Fibroblast of skin of left biceps (primary cell): ENCODE measurements around the gene CRIP2.

Source experiments
- DNase-seq, 2 experiments: peaks; one replicate each; pipeline ENCODE4 v3.0.0-alpha.2; 2013; ENCODE audit warnings: low read depth in 2 of 2

The CRIP2 gene

GRCh38 chr14:105461903-105462302 is 12.7 kb upstream of the CRIP2 start:
- DNase-seq = no peak

GRCh38 chr14:105464501-105464900 is 10.1 kb upstream of the CRIP2 start:
- DNase-seq = no peak

- no peak for DNase-seq
These were observed 9.2 kb upstream of the CRIP2 start for GRCh38 chr14:105465209-105466031.

- no peak for DNase-seq
These were observed 7.9 kb upstream of the CRIP2 start for GRCh38 chr14:105466531-105467248.

- DNase-seq = no peak
These were observed 7.2 kb upstream of the CRIP2 start for GRCh38 chr14:105467249-105467941.

GRCh38 chr14:105467942-105468471 is 6.6 kb upstream of the CRIP2 start:
- no peak for DNase-seq

GRCh38 chr14:105468621-105469241 is 5.9 kb upstream of the CRIP2 start:
- no peak for DNase-seq

GRCh38 chr14:105469456-105470349 is 4.9 kb upstream of the CRIP2 start:
- no peak for DNase-seq

- no peak for DNase-seq
These were observed 4.0 kb upstream of the CRIP2 start for GRCh38 chr14:105470350-105471296.

- DNase-seq = no peak
These were observed 3.3 kb upstream of the CRIP2 start for GRCh38 chr14:105471297-105471821.

- no peak for DNase-seq
These were observed 2.7 kb upstream of the CRIP2 start for GRCh38 chr14:105471823-105472485.

- DNase-seq = no peak
These were observed 2.1 kb upstream of the CRIP2 start for GRCh38 chr14:105472486-105472991.

- DNase-seq = no peak
These were observed 1.5 kb upstream of the CRIP2 start for GRCh38 chr14:105473033-105473676.

- DNase-seq = peak; percentile 35 to 47
These were observed 741 bp upstream of the CRIP2 start for GRCh38 chr14:105473677-105474482.

GRCh38 chr14:105475269-105476096 is 862 bp downstream of the CRIP2 start:
- DNase-seq = no peak

GRCh38 chr14:105476097-105476830 is 1.6 kb downstream of the CRIP2 start:
- no peak for DNase-seq
